ENCODE results near the gene MICALL2. TPM values are rescaled to one million over a fixed set of nuclear protein-coding genes. Genes with fewer than 3 reads are reported as not detected.

The MICALL2 gene
- total and polyA plus RNA-seq, 2 donors (not counting 1 experiment from before 2014, with no cell fraction given), result 11.7 to 60.1 TPM

GRCh38 chr7:1492221-1492620, 33.0 kb upstream of the MICALL2 start:
- H3K4me3 ChIP-seq (replicated peaks in 1 of 4; ENCODE audit: control extremely low read depth in 1 of 4, insufficient read depth in 1 of 4, low read depth in 3 of 4, low read length in 4 of 4), result no peak overlapping the region
- H4K20me1 ChIP-seq (ENCODE audit: control insufficient read depth, extremely low read depth, insufficient read depth, low read length), result no peaks in the 10 kb centered on the region
- H3K36me3 ChIP-seq (ENCODE audit: control insufficient read depth, insufficient read depth, low read length), result peaks cover 35% of the 10 kb centered on the region
- H2AFZ ChIP-seq (ENCODE audit: low read length), result no peak overlapping the region
- H3K4me2 ChIP-seq (ENCODE audit: extremely low read depth, insufficient read depth, low read length), result no peak overlapping the region
- DNase-seq (ENCODE audit: low read depth in 2 of 2), result no peak
- H3K4me1 ChIP-seq (ENCODE audit: control insufficient read depth, extremely low read depth, insufficient read depth, low read length), result no peaks in the 10 kb centered on the region
- H3K27me3 ChIP-seq (ENCODE audit: control insufficient read depth, insufficient read depth, low read length), result no peaks in the 10 kb centered on the region
- no peak overlapping the region for H3K27ac ChIP-seq (ENCODE audit: insufficient read depth, low read length)
- TF ChIP-seq, protein P1, sequence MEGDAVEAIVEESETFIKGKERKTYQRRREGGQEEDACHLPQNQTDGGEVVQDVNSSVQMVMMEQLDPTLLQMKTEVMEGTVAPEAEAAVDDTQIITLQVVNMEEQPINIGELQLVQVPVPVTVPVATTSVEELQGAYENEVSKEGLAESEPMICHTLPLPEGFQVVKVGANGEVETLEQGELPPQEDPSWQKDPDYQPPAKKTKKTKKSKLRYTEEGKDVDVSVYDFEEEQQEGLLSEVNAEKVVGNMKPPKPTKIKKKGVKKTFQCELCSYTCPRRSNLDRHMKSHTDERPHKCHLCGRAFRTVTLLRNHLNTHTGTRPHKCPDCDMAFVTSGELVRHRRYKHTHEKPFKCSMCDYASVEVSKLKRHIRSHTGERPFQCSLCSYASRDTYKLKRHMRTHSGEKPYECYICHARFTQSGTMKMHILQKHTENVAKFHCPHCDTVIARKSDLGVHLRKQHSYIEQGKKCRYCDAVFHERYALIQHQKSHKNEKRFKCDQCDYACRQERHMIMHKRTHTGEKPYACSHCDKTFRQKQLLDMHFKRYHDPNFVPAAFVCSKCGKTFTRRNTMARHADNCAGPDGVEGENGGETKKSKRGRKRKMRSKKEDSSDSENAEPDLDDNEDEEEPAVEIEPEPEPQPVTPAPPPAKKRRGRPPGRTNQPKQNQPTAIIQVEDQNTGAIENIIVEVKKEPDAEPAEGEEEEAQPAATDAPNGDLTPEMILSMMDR (conservative IDR thresholded peaks at IDR 0.05 in 1 of 2, IDR thresholded peaks at IDR 0.05 in 1 of 2; ENCODE audit: low read depth in 1 of 2, low read length in 2 of 2), result no peak
- no peak for TF ChIP-seq EZH2 (IDR thresholded peaks at IDR 0.05; ENCODE audit: low read length, missing control alignments)
- no peak overlapping the region for H3K9ac ChIP-seq (ENCODE audit: insufficient read depth, low read length)
- H3K79me2 ChIP-seq (ENCODE audit: control insufficient read depth, insufficient read depth, low read length), result no peaks in the 10 kb centered on the region
- no peaks in the 10 kb centered on the region for H3K9me3 ChIP-seq (ENCODE audit: control insufficient read depth, insufficient read depth, low read depth, low read length)

- Histone ChIP-seq H3K4me2 (ENCODE audit: extremely low read depth, insufficient read depth, low read length) (no peak overlapping the region), H3K9ac (ENCODE audit: insufficient read depth, low read length) (no peak overlapping the region), H3K4me1 (ENCODE audit: control insufficient read depth, extremely low read depth, insufficient read depth, low read length) (no peaks in the 10 kb centered on the region), H3K27me3 (ENCODE audit: control insufficient read depth, insufficient read depth, low read length) (no peaks in the 10 kb centered on the region), H3K79me2 (ENCODE audit: control insufficient read depth, insufficient read depth, low read length) (no peaks in the 10 kb centered on the region), H3K9me3 (ENCODE audit: control insufficient read depth, insufficient read depth, low read depth, low read length) (no peaks in the 10 kb centered on the region), H2AFZ (ENCODE audit: low read length) (no peak overlapping the region), H3K4me3 (replicated peaks in 1 of 4; ENCODE audit: control extremely low read depth in 1 of 4, insufficient read depth in 1 of 4, low read depth in 3 of 4, low read length in 4 of 4) (no peak overlapping the region), H3K36me3 (ENCODE audit: control insufficient read depth, insufficient read depth, low read length) (peaks cover 33% of the 10 kb centered on the region), H4K20me1 (ENCODE audit: control insufficient read depth, extremely low read depth, insufficient read depth, low read length) (no peaks in the 10 kb centered on the region), H3K27ac (ENCODE audit: insufficient read depth, low read length) (no peak overlapping the region)
- no peak for TF ChIP-seq EZH2 (IDR thresholded peaks at IDR 0.05; ENCODE audit: low read length, missing control alignments)
- TF ChIP-seq, protein P1 (conservative IDR thresholded peaks at IDR 0.05 in 1 of 2, IDR thresholded peaks at IDR 0.05 in 1 of 2; ENCODE audit: low read depth in 1 of 2, low read length in 2 of 2), result no peak
- DNase-seq (ENCODE audit: low read depth in 2 of 2), result no peak
These were observed 31.6 kb upstream of the MICALL2 start for GRCh38 chr7:1490837-1491236.

GRCh38 chr7:1489336-1489735, 30.1 kb upstream of the MICALL2 start:
- no peak overlapping the region for H3K4me3 ChIP-seq (replicated peaks in 1 of 4; ENCODE audit: control extremely low read depth in 1 of 4, insufficient read depth in 1 of 4, low read depth in 3 of 4, low read length in 4 of 4)
- TF ChIP-seq, protein P1 (conservative IDR thresholded peaks at IDR 0.05 in 1 of 2, IDR thresholded peaks at IDR 0.05 in 1 of 2; ENCODE audit: low read depth in 1 of 2, low read length in 2 of 2), result no peak
- TF ChIP-seq EZH2 (IDR thresholded peaks at IDR 0.05; ENCODE audit: low read length, missing control alignments), result no peak
- no peaks in the 10 kb centered on the region for H3K79me2 ChIP-seq (ENCODE audit: control insufficient read depth, insufficient read depth, low read length)
- H4K20me1 ChIP-seq (ENCODE audit: control insufficient read depth, extremely low read depth, insufficient read depth, low read length), result no peaks in the 10 kb centered on the region
- H3K27me3 ChIP-seq (ENCODE audit: control insufficient read depth, insufficient read depth, low read length), result no peaks in the 10 kb centered on the region
- H3K9me3 ChIP-seq (ENCODE audit: control insufficient read depth, insufficient read depth, low read depth, low read length), result no peaks in the 10 kb centered on the region
- no peak overlapping the region for H3K9ac ChIP-seq (ENCODE audit: insufficient read depth, low read length)
- H3K36me3 ChIP-seq (ENCODE audit: control insufficient read depth, insufficient read depth, low read length), result peaks cover 34% of the 10 kb centered on the region
- no peak overlapping the region for H2AFZ ChIP-seq (ENCODE audit: low read length)
- H3K4me1 ChIP-seq (ENCODE audit: control insufficient read depth, extremely low read depth, insufficient read depth, low read length), result no peaks in the 10 kb centered on the region
- no peak overlapping the region for H3K27ac ChIP-seq (ENCODE audit: insufficient read depth, low read length)
- no peak overlapping the region for H3K4me2 ChIP-seq (ENCODE audit: extremely low read depth, insufficient read depth, low read length)
- no peak for DNase-seq (ENCODE audit: low read depth in 2 of 2)

Data from fibroblast of lung (primary cell).